LNCAP (cell line): ENCODE measurements around the gene MCM6.

Experiments used
- CTCF ChIP-seq: fragments of 450-650 bp; IDR thresholded peaks from 2 replicates; pipeline ENCODE4 v1.5.1; 2017; ENCODE audit warnings: mild to moderate bottlenecking

MCM6 gene

DNA sequence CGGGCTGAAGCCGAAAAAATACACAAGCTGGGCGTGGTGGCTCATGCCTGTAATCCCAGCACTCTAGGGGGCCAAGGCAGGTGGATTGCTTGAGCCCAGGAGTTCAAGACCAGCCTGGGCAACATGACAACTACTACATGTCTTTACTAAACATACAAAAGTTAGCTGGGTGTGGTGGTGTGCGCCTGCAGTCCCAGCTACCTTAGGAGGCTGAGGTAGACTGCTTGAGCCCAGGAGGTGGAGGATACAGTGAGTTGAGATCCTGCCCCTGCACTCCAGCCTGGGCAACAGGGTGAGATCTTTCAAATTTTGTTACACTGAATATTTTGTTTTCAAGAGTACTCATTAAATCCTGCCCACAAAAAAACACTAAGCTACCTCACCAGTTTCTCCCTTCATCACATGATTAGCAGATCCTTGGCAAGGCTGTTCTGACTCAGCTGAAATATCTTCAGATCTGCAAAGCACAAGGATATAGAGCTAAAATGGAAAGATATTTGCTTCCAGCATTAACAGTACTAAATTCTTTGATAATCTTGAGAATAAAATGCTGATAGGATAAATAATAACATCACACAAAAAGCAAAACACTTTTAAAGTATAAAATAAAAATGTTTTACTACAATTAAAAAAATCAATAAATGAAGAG lies 28.2 kb upstream of the MCM6 start:
- TF ChIP-seq CTCF: no peak

- no peak for TF ChIP-seq CTCF
These were observed 27.4 kb upstream of the MCM6 start for GRCh38 chr2:135903650-135904049.

DNA sequence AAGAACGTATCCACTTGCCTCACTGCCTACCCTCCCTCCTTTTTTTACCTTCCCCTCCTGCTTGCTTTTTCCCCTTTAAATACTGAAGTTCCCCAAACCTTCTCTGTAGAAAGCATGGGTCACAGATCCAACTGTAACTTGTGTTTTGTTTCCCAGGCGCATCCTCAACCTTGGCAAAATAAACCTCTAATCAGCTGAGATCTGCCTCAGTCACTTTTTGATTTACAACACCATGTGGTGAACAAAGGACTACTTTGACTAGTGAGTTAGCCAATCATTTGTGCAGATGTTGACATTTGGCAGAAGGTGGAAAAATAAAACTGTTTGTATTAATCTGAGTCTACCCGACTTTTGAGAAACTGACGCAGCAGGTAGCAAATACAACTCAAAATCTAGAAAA lies 23.3 kb upstream of the MCM6 start:
- no peak for TF ChIP-seq CTCF

DNA sequence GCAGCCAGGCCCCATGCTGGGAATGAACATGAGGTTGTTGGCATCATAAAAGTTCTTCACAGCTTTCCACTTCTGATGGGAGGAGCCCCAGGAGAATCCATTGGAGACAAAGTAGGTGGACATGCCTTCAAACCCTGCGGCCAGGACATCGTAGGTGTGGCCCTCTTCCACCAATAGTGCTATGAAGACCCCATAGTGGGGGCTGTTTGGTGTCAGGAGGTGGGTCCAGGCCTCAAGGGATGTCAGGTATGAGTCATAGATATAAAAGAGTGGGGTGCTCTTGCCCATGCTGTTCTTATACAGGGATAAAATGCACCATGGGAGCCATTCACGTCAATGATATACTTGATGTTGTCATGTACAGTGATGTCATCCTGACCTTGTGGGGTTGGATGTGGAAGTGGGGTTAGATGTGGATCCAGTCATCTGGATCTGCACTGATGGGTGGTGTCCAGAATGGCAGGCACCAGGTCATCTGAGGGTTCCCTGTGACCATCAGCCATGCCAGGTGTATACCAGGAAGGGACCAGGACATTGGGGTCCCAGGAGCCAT lies 22.1 kb upstream of the MCM6 start:
- no peak for TF ChIP-seq CTCF

DNA sequence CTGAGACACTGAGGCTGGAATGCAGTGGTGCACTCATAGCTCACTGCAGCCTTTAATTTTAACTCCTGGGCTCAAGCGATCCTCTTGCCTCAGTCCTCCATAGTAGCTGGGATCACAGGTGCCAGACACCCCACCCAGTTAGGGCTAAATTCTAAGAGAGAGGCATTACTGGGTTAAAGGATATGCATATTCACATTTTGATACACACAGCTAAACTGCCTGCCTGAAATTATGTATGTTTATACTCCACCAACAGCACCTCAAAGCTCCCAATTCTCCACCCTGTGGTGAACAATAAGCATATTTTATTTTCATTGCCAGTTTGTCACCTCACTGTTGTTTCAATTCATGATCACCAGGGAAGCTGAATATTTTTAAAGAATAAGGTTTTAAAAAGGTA lies 18.7 kb upstream of the MCM6 start:
- TF ChIP-seq CTCF: no peak

GRCh38 chr2:135893374-135893794 lies 17.1 kb upstream of the MCM6 start:
- no peak for TF ChIP-seq CTCF

GRCh38 chr2:135890835-135891234 lies 14.6 kb upstream of the MCM6 start:
- no peak for TF ChIP-seq CTCF

DNA sequence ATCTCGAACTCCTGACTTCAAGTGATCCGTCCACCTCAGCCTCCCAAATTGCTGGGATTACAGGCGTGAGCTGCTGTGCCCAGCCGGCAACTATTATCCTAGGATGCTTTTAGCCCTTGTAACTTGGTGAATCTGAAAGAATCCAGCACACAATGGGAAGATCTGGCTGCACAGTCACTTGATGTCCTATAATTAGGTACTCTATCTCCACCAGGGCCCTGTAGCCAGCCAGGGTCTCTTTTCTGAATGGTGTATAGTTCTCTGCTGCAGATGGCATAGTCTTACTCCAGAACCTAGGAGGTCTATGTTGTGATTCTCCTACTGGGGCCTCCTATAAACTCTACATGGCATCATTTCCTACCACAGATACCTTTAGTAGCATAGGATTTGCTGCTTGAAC lies 13.9 kb upstream of the MCM6 start:
- TF ChIP-seq CTCF: no peak
